Muscle layer of duodenum (tissue), 2 donors: ENCODE measurements around the gene STYXL1.

Source experiments
- H3K27ac ChIP-seq: one replicate; pipeline ENCODE4 v1.7.0; 2013; ENCODE audit warnings: mild to moderate bottlenecking, low read length
- H3K27me3 ChIP-seq: one replicate; pipeline ENCODE4 v1.7.0; 2013; ENCODE audit warnings: low read depth, mild to moderate bottlenecking, control low read depth, low read length
- H3K36me3 ChIP-seq, 2 donors: one replicate each; pipeline ENCODE4 v1.7.0; 2013; ENCODE audit warnings: low read length in 2 of 2, control low read depth in 1 of 2, mild to moderate bottlenecking in 1 of 2; ENCODE audit not compliant: insufficient read depth in 2 of 2, control insufficient read depth in 1 of 2
- H3K4me1 ChIP-seq, 2 donors: one replicate each; pipeline ENCODE4 v1.7.0; 2013; ENCODE audit warnings: low read length in 2 of 2, mild to moderate bottlenecking in 2 of 2, control low read depth in 1 of 2, moderate library complexity in 1 of 2; ENCODE audit not compliant: insufficient read depth in 2 of 2, control insufficient read depth in 1 of 2
- H3K4me3 ChIP-seq, 2 donors: one replicate each; pipeline ENCODE4 v1.7.0; 2013; ENCODE audit warnings: low read length in 2 of 2, low read depth in 1 of 2, mild to moderate bottlenecking in 1 of 2
- H3K9me3 ChIP-seq, 2 donors: one replicate each; pipeline ENCODE4 v1.7.0; 2013; ENCODE audit warnings: low read length in 2 of 2, control low read depth in 1 of 2, mild to moderate bottlenecking in 1 of 2; ENCODE audit not compliant: control insufficient read depth in 1 of 2
- donor health status: healthy.

The STYXL1 gene

DNA sequence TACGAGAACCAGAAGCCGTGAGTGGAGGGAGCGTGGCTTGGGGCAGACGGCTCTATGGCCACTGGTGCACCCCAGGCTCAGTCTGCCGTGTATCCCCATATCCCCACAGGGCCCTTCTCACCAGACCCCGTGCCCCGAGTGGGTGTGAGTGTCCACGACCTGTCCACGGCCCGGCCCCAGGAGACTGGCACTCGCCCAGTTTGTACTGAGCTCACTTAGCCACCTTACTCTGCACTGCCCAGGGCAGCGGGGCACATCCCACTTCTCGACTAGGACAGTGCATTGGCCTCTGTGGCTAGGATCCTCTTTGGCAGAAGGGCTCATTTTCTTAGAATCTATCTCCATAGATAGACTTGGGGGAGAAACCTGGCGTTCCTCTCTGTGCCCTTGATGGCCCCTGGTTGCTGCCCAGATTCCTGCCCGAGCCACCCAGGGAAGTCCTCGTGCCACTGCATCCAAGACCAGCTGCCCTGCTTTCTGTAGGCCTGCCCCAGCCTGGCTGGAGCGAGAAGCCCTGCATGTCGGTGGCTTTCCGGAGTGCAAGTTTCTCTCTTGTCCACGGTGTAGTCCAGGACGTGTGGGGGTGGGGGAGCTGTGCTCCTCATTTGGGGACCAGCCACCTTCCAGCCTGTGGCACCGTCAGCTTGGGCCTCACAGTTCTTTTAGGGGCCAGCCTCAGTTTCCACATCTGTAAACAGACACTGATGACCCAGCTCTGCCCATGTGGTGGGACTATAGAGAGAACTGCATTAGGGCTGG lies 65.3 kb downstream of the STYXL1 start:
- Histone ChIP-seq H3K4me1 (peaks cover 0 to 6% of the 10 kb centered on the region in 2 donors), H3K36me3 (peaks cover 5 to 78% of the 10 kb centered on the region in 2 donors), H3K27ac (no peak overlapping the region), H3K4me3 (no peak overlapping the region), H3K27me3 (no peaks in the 10 kb centered on the region), H3K9me3 (no peaks in the 10 kb centered on the region)

DNA sequence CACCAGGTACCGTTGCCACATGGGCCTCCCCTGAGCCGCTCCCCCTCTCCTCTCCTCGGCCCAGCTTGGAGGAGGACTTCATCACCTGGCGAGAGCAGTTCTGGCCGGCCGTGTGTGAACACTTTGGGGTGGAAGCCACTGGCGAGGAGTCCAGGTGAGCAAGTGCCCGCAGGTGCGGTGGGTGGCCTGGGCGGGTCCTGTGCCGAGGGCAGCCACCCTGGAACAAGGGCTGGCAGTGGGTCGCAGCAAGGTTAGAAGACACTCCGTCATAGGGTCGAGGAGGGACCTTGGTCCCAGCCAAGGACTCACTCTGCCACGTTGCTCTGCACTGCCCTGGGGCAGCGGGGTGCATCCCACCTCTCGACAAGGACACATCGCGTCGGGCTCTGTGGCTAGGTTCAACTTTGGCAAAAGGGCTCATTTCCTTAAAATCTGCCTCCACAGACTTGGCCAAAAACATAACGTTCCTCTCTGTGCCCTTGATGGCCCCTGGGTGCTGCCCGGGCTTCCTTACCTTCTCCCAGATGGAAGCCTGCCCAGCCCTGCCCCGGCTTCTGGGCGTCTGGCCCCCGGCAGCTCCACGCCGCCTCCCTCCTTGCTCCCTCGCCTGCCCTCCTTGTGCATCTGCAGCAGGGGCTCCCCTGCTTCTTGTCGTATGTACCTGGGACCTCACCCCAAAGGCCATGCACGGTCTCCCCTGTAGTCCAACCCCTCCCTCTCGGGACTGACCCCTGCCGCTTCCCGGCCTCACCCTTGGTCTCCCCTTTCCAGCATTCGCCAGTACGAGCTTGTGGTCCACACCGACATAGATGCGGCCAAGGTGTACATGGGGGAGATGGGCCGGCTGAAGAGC lies 66.1 kb downstream of the STYXL1 start:
- Histone ChIP-seq H3K4me1 (peaks cover 0 to 9% of the 10 kb centered on the region in 2 donors), H3K27ac (no peak overlapping the region)

DNA sequence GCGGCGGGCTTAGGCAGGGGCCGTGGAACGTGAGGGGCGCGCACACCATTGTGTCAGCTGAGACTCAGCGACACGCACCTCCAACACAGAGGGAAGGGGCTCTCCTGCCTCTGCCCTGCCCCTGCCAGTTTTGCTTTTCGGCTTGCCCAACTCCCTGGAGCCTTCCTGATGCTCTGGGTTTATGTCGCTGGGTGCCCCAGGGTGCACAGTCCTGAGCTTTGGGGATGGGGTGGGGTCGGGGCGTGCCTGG lies 66.7 kb downstream of the STYXL1 start:
- H3K4me3 ChIP-seq: no peak overlapping the region
- no peaks in the 10 kb centered on the region for H3K9me3 ChIP-seq
- H3K36me3 ChIP-seq: peaks cover 5 to 64% of the 10 kb centered on the region in 2 donors
- peaks cover 0 to 9% of the 10 kb centered on the region in 2 donors for H3K4me1 ChIP-seq
- no peak overlapping the region for H3K27ac ChIP-seq
- H3K27me3 ChIP-seq: no peaks in the 10 kb centered on the region

More for the DNA sequence above, 66.1 kb downstream of the STYXL1 start:
- Histone ChIP-seq H3K4me3 (no peak overlapping the region), H3K9me3 (no peaks in the 10 kb centered on the region), H3K36me3 (peaks cover 5 to 70% of the 10 kb centered on the region in 2 donors), H3K27me3 (no peaks in the 10 kb centered on the region)

DNA sequence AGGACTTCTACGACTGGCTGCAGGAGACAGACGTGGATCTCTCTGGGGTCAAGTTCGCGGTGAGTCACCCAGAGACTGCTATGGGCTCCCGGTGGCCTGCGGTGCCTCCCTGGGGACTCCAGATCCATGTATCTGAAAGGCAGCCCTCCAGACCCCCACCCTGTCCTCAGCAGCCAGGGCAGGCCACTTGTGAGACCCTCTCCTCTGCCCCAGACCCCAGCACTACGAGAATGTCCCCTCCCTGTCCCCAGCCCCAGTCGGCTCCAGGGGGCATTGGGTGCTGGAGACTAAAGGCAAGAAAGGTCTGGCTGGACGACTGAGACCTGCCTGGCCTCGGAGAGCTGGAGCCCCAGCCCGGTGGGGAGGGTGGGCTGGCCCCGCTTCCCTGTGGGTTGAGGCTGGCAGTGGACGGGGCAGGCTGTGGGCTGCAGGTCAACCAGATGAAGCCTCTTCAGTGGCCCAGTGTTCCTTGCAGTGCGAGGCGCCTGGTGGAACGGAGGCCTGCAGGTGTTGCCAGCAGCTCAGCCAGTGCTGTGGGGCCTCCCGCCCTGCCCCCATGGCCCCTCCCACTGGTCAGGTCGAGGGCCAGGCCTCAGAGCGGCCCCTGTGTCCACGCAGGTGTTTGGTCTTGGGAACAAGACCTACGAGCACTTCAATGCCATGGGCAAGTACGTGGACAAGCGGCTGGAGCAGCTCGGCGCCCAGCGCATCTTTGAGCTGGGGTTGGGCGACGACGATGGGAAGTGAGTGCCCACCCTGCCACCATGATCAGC lies 67.2 kb downstream of the STYXL1 start:
- H3K9me3 ChIP-seq: no peaks in the 10 kb centered on the region
- H3K27ac ChIP-seq: no peak overlapping the region
- peaks cover 5 to 59% of the 10 kb centered on the region in 2 donors for H3K36me3 ChIP-seq
- no peaks in the 10 kb centered on the region for H3K27me3 ChIP-seq
- H3K4me3 ChIP-seq: no peak overlapping the region
- H3K4me1 ChIP-seq: peaks cover 0 to 9% of the 10 kb centered on the region in 2 donors

DNA sequence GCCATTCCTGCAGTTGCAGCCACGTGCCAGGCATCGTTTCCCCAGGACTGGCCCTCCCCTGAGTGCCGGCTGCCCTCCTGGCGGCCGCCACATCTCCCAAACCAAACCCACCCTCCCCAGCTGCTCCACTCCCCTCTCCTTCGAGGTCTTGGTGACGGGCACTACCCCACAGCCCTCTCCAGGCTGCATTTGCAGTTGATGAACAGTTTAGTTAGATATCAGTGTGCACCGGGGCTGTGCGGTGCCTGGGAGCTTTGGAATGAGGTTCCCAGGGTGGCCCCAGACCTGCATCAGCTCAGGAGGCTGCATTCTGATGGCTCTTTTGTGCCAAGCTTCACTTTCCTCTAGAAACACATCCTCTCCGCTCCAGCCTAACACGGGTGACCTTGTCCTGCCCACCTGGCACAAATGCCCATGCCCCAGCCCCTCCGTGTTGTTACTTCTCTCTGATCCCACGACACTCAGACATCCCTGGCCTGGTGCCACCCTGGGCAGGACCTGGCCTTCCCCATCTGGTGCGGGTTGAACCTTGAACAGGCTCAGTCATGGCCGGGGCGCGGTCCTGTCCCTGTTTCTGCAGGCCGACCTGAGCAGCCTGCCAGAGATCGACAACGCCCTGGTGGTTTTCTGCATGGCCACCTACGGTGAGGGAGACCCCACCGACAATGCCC lies 67.9 kb downstream of the STYXL1 start:
- H3K36me3 ChIP-seq: peaks cover 5 to 52% of the 10 kb centered on the region in 2 donors
- H3K27ac ChIP-seq: no peak overlapping the region

DNA sequence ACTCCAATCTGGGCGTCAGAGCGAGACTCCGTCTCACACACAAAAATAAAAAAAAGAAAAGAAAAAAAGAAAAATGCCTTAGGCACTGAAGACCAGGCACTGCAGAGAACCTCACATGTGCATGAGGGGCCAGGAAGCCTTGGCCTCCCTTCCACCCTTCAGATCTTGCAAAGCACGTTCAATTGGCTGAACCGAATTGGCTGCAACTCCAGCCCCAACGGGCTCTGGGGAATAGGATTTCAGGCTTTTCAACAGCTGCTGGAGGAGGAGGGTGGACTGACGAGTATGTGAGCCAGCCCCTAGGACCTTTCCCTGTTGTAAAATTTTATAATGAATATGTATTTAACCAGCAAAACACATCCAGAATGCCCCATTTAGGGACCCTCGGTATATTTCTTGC lies 70.1 kb downstream of the STYXL1 start:
- Histone ChIP-seq H3K27me3 (no peaks in the 10 kb centered on the region), H3K4me3 (no peak overlapping the region), H3K36me3 (peaks cover 5 to 38% of the 10 kb centered on the region in 2 donors), H3K4me1 (peaks cover 0 to 9% of the 10 kb centered on the region in 2 donors), H3K9me3 (no peaks in the 10 kb centered on the region), H3K27ac (no peak overlapping the region)

More for the DNA sequence above, 67.9 kb downstream of the STYXL1 start:
- H3K27me3 ChIP-seq: no peaks in the 10 kb centered on the region
- H3K4me1 ChIP-seq: peaks cover 0 to 9% of the 10 kb centered on the region in 2 donors
- H3K4me3 ChIP-seq: no peak overlapping the region
- H3K9me3 ChIP-seq: no peaks in the 10 kb centered on the region

DNA sequence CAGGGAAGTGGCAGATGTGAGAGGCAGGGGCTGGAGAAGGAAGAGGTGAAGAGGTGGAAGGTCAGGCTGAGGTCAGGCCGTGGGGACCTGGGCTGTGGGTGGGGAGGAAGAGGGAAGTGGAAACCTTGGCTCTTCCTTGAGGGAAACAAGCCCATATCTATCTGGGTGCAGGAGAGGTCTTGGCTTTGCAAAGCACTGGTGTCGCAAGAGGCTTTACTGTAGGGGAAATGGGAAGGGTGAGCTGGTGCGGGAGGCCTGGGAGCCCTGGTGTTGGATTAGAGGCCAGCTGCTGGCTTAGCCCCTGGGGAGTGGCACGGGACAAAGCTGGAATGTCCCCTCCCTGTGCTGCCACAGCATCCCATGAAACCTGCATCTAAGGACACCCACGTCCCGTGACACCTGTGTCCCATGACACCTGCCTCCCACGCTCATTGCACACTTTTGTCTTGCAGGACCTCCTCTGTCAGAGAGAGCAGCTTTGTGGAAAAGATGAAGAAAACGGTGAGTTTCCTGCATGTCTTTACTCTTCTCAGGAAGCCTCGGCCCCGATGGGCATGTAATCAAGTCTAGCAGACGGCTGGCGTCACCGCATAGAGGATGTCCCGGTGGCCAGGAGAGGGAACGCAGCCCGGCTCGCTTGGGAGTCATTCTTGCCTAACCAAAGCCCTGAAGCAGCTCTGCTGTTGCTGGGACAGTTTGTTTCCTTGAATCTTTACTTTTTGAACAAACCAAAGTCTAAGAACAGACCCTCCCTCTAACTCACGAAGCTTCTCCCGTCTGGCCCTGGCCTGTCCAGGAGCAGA lies 75.6 kb downstream of the STYXL1 start:
- H3K27ac ChIP-seq: no peak overlapping the region
- peaks cover 22 to 34% of the 10 kb centered on the region in 2 donors for H3K4me1 ChIP-seq
- no peak overlapping the region for H3K4me3 ChIP-seq
- no peaks in the 10 kb centered on the region for H3K27me3 ChIP-seq
- peaks cover 9% of the 10 kb centered on the region in 2 donors for H3K36me3 ChIP-seq
- H3K9me3 ChIP-seq: no peaks in the 10 kb centered on the region

DNA sequence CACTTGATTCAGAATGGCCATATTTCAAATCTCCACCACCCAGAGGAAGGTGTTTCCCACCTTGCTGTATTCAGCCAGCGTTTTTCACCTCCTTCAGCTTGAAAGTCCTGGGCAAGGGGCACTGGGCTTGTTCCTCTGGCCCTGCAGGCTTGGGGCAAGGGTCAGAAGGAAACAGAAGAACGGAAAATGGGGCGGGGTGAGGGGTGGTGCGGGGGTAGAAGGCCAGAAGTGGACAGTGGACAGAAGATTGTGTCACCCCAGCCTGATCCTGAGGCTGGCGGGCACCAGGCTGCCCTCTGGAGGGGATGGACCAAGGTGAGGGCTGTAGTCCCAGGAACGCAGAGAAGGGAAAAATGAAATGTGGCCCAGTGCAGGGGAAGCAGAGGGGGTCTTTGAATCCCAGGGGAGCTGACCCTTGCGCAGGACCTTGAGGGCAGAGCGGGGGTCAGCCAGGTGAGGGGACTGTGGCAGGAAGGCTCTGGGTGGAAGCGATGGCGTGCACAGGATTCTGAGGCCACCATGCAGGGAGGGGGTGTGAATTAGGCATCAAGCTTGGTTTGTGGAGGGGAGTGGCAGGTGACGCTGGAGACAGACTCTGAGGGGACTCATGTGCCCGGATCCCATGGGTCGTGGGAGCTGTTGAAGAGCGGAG lies 76.4 kb downstream of the STYXL1 start:
- Histone ChIP-seq H3K9me3 (no peaks in the 10 kb centered on the region), H3K36me3 (peaks cover 9% of the 10 kb centered on the region in 2 donors), H3K4me3 (no peak overlapping the region), H3K27me3 (no peaks in the 10 kb centered on the region), H3K27ac (no peak overlapping the region), H3K4me1 (peaks cover 27 to 41% of the 10 kb centered on the region in 2 donors)

DNA sequence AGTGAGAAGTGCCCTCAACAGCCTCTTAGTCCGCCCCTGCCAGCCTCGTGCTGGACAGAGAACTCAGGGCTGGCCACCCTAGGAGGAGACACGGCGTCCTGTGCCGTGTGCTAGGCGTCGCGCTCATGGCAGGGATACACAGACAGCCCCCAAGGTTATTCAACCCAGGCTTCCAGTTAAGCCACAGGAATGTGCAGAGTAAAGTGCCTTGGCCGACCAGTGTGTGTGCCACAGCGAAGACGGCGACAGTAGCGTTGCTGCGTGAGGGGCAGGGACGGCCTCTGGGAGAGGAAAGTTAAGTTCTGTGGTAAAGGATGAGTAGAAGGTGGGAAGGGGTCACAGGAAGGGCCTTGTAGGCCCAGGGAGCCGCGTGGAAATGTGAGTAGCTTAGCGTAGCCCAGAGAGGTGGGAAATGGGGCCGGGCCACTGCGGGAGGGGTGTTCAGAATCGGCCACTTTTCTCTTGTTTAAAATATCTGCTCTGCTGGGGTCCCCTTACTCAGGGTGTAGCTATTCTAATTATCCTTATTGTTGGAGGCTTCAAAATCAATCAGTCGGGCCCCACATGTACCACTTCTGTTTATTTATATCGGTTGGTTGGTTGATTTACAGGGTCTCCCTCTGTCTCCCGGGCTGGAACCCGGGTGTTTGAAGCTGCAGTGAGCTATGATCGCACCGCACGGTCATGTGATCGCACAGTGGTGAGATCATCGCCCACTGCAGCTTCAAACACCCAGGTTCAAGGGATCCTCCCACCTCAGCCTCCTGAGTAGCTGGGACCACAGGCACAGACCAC lies 77.9 kb downstream of the STYXL1 start:
- Histone ChIP-seq H3K27me3 (no peaks in the 10 kb centered on the region), H3K9me3 (no peaks in the 10 kb centered on the region), H3K36me3 (peaks cover 9% of the 10 kb centered on the region in 2 donors), H3K4me3 (no peak overlapping the region), H3K4me1 (peaks cover 27 to 57% of the 10 kb centered on the region in 2 donors), H3K27ac (peak overlapping the region; percentile 31)
